GM19463 (cell line): ENCODE data around the gene IL22.
A peak's percentile ranks its signal among the peaks of the same experiment; 100 is the strongest.
"Not testable (repeated sequence)": the region's sequence is repeated elsewhere in the genome, so short reads cannot be mapped to it uniquely, and the experiment has no call there.

Source experiments
- ATAC-seq: cut with Tn5 transposase; IDR thresholded peaks from one replicate; pipeline ENCODE4 v1.9.1; 2021; ENCODE audit warnings: mild to moderate bottlenecking, moderate library complexity; ENCODE audit not compliant: unreplicated experiment

Gene IL22

GRCh38 chr12:68231691-68232090 lies 21.7 kb downstream of the IL22 start:
- ATAC-seq: no peak

- ATAC-seq: no peak
These were observed 22.2 kb downstream of the IL22 start for GRCh38 chr12:68231229-68231628.

- ATAC-seq: no peak
These were observed 23.4 kb downstream of the IL22 start for GRCh38 chr12:68229956-68230355.

- no peak for ATAC-seq
These were observed 26.0 kb downstream of the IL22 start for GRCh38 chr12:68227356-68227755.

GRCh38 chr12:68225576-68226476 lies 27.6 kb downstream of the IL22 start, which contains the start of gene IL26:
Gene IL26 (minus strand): TSS chr12:68225810. CDS start chr12:68225756, 54 bp downstream.
- ATAC-seq: no peak

GRCh38 chr12:68224613-68225285 lies 28.7 kb downstream of the IL22 start:
- ATAC-seq: no peak

GRCh38 chr12:68223067-68223747 lies 30.2 kb downstream of the IL22 start:
- peak; percentile 93 for ATAC-seq

- no peak for ATAC-seq
These were observed 31.1 kb downstream of the IL22 start for GRCh38 chr12:68222326-68222725.

GRCh38 chr12:68221497-68221896 lies 31.9 kb downstream of the IL22 start:
- ATAC-seq: no peak

- ATAC-seq: no peak
These were observed 42.5 kb downstream of the IL22 start for GRCh38 chr12:68210875-68211274.

GRCh38 chr12:68209048-68209728 lies 44.2 kb downstream of the IL22 start:
- ATAC-seq: not testable (repeated sequence)

- no peak for ATAC-seq
These were observed 46.1 kb downstream of the IL22 start for GRCh38 chr12:68207276-68207675.

GRCh38 chr12:68206446-68206845 lies 47.0 kb downstream of the IL22 start:
- ATAC-seq: no peak

GRCh38 chr12:68203460-68203875 lies 49.9 kb downstream of the IL22 start:
- ATAC-seq: no peak

GRCh38 chr12:68200854-68201253 lies 52.5 kb downstream of the IL22 start:
- no peak for ATAC-seq

- ATAC-seq: no peak
These were observed 54.3 kb downstream of the IL22 start for GRCh38 chr12:68199127-68199526.

GRCh38 chr12:68198507-68199086 lies 54.8 kb downstream of the IL22 start:
- ATAC-seq: no peak
